Measurements from ENCODE around the gene NPNT.

DNA sequence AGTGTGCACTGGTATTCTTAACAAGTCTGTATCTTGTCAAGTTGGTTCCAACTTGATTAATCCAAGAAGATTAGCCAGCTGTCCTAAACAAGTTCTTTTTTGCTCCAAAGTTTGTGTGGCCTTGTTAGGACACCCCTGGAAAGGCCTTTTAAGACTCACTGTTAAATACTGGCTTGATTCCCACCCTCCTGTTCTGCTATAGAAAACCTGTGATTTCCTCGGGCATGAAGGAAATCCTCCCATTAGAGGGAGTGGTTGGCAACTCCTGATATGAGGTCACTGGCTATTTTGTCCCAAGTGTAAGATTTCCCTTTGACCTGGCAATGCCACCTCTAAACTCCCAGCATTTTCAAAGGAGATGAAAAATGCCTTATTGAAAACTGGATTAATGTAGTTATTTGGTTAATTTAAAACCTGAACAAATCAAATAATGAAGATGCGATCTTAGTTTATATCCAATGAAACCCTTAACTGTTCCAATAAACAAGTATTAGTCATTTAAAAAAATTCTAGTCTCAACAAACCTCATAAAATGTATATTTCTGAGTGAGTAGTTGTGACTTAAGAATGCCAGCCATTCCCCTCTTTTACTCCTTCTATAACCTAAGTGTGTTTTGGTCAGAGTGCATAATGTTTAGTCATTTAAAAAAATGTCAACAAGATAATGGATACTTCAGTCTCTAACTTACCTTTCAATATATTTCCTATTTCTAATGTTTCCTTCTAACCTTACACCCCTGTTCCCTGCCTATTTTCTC, 94.4 kb downstream of the NPNT start:
- TF ChIP-seq, protein P1, sequence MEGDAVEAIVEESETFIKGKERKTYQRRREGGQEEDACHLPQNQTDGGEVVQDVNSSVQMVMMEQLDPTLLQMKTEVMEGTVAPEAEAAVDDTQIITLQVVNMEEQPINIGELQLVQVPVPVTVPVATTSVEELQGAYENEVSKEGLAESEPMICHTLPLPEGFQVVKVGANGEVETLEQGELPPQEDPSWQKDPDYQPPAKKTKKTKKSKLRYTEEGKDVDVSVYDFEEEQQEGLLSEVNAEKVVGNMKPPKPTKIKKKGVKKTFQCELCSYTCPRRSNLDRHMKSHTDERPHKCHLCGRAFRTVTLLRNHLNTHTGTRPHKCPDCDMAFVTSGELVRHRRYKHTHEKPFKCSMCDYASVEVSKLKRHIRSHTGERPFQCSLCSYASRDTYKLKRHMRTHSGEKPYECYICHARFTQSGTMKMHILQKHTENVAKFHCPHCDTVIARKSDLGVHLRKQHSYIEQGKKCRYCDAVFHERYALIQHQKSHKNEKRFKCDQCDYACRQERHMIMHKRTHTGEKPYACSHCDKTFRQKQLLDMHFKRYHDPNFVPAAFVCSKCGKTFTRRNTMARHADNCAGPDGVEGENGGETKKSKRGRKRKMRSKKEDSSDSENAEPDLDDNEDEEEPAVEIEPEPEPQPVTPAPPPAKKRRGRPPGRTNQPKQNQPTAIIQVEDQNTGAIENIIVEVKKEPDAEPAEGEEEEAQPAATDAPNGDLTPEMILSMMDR (IDR thresholded peaks at IDR 0.05): no peak
- no peak for TF ChIP-seq POLR2AphosphoS5 (IDR thresholded peaks at IDR 0.05)
- TF ChIP-seq POLR2A (IDR thresholded peaks at IDR 0.05): no peak
- no peak for TF ChIP-seq EP300 (IDR thresholded peaks at IDR 0.05)

Measured in suprapubic skin (tissue), 4 donors.